Peyer's patch (tissue), 4 donors: ENCODE measurements around the gene PPP1R7. TPM values are rescaled to one million over a fixed set of nuclear protein-coding genes. Genes with fewer than 3 reads are reported as not detected.

ENCODE experiments used
- DNase-seq, 3 donors: peaks; one replicate each; pipeline ENCODE4 v3.0.0-alpha.2; 2017 to 2019
- H3K27ac ChIP-seq, 4 donors: fragments of 200-600 bp; sonication (generic); one replicate each; pipeline ENCODE4 v1.5.1; 2016 to 2019
- H3K27me3 ChIP-seq, 2 donors: fragments of 200-600 bp; sonication (generic); one replicate each; pipeline ENCODE4 v1.5.1; 2019
- H3K36me3 ChIP-seq, 3 donors: fragments of 200-600 bp; sonication (generic); one replicate each; pipeline ENCODE4 v1.5.1; 2016 to 2019
- H3K4me1 ChIP-seq, 4 donors: fragments of 200-600 bp; sonication (generic); one replicate each; pipeline ENCODE4 v1.5.1; 2016 to 2019
- H3K4me3 ChIP-seq, 4 donors: fragments of 200-600 bp; sonication (generic); 1 replicate in 3 of 4; 2 replicates in 1 of 4; pipeline ENCODE4 v1.5.1; 2016 to 2019; ENCODE audit warnings: mild to moderate bottlenecking in 1 of 4
- H3K9me3 ChIP-seq, 4 donors: fragments of 200-600 bp; sonication (generic); one replicate each; pipeline ENCODE4 v1.5.1; 2016 to 2019; ENCODE audit warnings: mild to moderate bottlenecking in 1 of 4
- CTCF ChIP-seq, 6 experiments: fragments of 450-650 bp in 4 of 6; fragments of 200-600 bp in 2 of 6; sonication (generic) in 1 of 6; IDR thresholded peaks; one replicate each; pipeline ENCODE4 v1.5.1; 2017 to 2019; ENCODE audit warnings: antibody characterized with exemption in 6 of 6, mild to moderate bottlenecking in 3 of 6, moderate library complexity in 1 of 6
- POLR2A ChIP-seq, 2 donors: fragments of 450-650 bp; IDR thresholded peaks; one replicate each; pipeline ENCODE4 v1.5.1; 2017; ENCODE audit warnings: antibody characterized with exemption in 2 of 2, mild to moderate bottlenecking in 2 of 2, moderate library complexity in 2 of 2
- total RNA-seq, 4 donors: library from RNA; depleted of rRNA; stranded (reverse); fragments of >200 nt; gene quantifications; one replicate each; pipeline ENCODE4 v1.1.0, GENCODE V29; 2016

Gene PPP1R7
- total RNA-seq, 4 donors from 2014 or later = 13.2 to 44.0 (median 28.1) TPM

DNA sequence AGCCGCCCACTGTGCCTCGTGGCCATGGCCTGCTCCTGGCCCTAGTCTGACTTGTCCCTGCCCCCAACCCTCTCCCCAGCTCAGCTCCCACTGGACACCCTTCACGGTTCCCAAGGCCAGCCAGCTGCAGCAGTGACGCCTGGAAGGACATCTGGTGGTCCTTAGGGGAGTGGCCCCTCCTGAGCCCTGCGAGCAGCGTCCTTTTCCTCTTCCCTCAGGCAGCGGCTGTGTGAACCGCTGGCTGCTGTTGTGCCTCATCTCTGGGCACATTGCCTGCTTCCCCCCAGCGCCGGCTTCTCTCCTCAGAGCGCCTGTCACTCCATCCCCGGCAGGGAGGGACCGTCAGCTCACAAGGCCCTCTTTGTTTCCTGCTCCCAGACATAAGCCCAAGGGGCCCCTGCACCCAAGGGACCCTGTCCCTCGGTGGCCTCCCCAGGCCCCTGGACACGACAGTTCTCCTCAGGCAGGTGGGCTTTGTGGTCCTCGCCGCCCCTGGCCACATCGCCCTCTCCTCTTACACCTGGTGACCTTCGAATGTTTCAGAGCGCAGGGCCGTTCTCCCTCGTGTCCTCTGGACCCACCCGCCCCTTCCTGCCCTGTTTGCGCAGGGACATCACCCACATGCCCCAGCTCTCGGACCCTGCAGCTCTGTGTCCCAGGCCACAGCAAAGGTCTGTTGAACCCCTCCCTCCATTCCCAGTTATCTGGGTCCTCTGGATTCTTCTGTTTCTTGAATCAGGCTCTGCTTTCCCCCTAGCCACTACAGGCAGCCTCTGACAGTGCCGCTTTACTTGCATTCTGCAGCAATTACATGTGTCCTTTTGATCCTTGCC, 74.0 kb downstream of the PPP1R7 start:
- Histone ChIP-seq H3K9me3 (no peaks in the 10 kb centered on the region), H3K27ac (no peak overlapping the region), H3K4me3 (no peak overlapping the region), H3K4me1 (peaks cover 0 to 8% (median 0%) of the 10 kb centered on the region in 4 donors), H3K27me3 (no peaks in the 10 kb centered on the region), H3K36me3 (peaks cover 0 to 32% (median 0%) of the 10 kb centered on the region in 3 donors)
- no peak for TF ChIP-seq CTCF (IDR thresholded peaks at IDR 0.05)
- TF ChIP-seq POLR2A (IDR thresholded peaks at IDR 0.05) = no peak
- DNase-seq = peak in 1 of 3 donors; percentile 51

GRCh38 chr2:241224851-241225438, 74.7 kb downstream of the PPP1R7 start:
- TF ChIP-seq CTCF (IDR thresholded peaks at IDR 0.05) (no peak), POLR2A (IDR thresholded peaks at IDR 0.05) (no peak)
- Histone ChIP-seq H3K9me3 (no peaks in the 10 kb centered on the region), H3K27ac (no peak overlapping the region), H3K4me1 (peaks cover 0 to 8% (median 0%) of the 10 kb centered on the region in 4 donors), H3K4me3 (no peak overlapping the region), H3K36me3 (peaks cover 0 to 39% (median 0%) of the 10 kb centered on the region in 3 donors), H3K27me3 (no peaks in the 10 kb centered on the region)
- DNase-seq = no peak

DNA sequence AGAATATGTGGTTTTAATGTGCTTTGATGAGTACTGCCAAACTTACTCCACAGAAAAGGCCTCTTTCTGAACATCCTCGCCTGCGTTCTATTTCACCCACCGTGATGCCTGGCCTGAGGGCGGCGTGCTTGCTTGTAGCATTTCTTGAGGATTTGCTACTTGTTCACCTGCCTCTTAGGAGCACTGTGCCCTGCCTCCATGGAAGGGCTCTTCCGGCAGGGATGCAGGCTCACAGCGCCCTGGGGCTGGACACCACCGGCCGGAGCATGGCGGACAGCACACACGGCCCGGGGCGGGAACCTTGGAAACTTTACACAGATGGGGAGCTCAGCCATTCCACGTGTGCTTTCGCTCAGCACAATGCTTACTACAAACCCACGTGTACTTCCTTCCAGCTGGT, 75.3 kb downstream of the PPP1R7 start:
- Histone ChIP-seq H3K27me3 (no peaks in the 10 kb centered on the region), H3K36me3 (peaks cover 0 to 45% (median 0%) of the 10 kb centered on the region in 3 donors), H3K4me3 (no peak overlapping the region), H3K27ac (no peak overlapping the region), H3K9me3 (no peaks in the 10 kb centered on the region), H3K4me1 (peaks cover 0 to 8% (median 0%) of the 10 kb centered on the region in 4 donors)
- no peak for DNase-seq
- TF ChIP-seq CTCF (IDR thresholded peaks at IDR 0.05) (no peak), POLR2A (IDR thresholded peaks at IDR 0.05) (no peak)

- Histone ChIP-seq H3K27ac (no peak overlapping the region), H3K9me3 (no peaks in the 10 kb centered on the region), H3K4me1 (peaks cover 0 to 8% (median 0%) of the 10 kb centered on the region in 4 donors), H3K4me3 (no peak overlapping the region), H3K36me3 (peaks cover 0 to 49% (median 0%) of the 10 kb centered on the region in 3 donors), H3K27me3 (no peaks in the 10 kb centered on the region)
- no peak for DNase-seq
- TF ChIP-seq CTCF (IDR thresholded peaks at IDR 0.05) = no peak
- no peak for TF ChIP-seq POLR2A (IDR thresholded peaks at IDR 0.05)
Measured at GRCh38 chr2:241225983-241226382, 75.7 kb downstream of the PPP1R7 start.

DNA sequence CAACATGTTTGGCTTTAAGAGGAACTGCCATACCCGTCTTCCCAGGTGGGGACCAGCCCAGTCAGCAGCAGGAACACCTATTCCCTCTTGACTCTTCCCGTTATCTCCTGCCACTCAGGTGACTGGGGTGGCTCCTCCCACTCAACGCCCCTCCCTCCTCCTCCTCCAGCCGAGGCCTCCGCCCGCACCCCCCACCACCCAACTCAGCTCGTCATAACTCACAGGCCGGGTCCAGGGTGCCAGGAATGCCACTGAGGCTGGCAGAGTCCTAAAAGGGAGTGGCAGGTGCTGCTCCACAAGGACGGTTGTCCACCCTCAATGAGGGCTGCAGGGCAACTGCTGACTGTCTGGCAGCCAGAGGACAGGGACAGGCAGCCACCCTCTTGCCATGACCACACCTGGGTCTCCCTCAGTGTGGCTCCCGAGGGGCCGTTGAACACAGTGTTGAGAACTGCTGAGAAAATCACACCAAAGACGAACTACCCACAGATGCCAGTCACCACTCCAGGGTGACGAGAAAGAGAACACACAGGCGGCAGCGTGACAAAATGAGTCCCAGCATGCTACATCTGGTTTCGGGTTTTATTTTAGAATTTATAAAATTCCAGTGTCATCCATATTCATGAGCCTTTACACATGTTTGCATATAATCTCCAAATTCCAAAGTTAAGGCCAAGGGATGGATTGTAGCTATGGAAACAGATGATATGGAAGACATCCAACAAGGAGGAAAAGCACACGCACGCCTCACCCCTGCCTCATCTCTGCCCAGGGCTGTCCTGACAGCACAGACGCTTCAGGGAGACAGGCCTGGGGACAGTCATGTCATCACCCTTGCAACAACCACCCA, 76.7 kb downstream of the PPP1R7 start:
- no peak for TF ChIP-seq CTCF (IDR thresholded peaks at IDR 0.05)
- no peak for TF ChIP-seq POLR2A (IDR thresholded peaks at IDR 0.05)
- peaks cover 0 to 59% (median 0%) of the 10 kb centered on the region in 3 donors for H3K36me3 ChIP-seq
- no peak overlapping the region for H3K4me3 ChIP-seq
- no peaks in the 10 kb centered on the region for H3K9me3 ChIP-seq
- H3K27ac ChIP-seq = no peak overlapping the region
- no peaks in the 10 kb centered on the region for H3K27me3 ChIP-seq
- peaks cover 0 to 8% (median 0%) of the 10 kb centered on the region in 4 donors for H3K4me1 ChIP-seq
- DNase-seq = no peak
